HG03175 (cell line): ENCODE measurements around the gene CHAD.
A peak's percentile ranks its signal among the peaks of the same experiment; 100 is the strongest.

Experiments
- ATAC-seq: cut with Tn5 transposase; IDR thresholded peaks from one replicate; pipeline ENCODE4 v1.9.1; 2021; ENCODE audit warnings: mild to moderate bottlenecking, moderate library complexity; ENCODE audit not compliant: unreplicated experiment

Gene CHAD, protein sequence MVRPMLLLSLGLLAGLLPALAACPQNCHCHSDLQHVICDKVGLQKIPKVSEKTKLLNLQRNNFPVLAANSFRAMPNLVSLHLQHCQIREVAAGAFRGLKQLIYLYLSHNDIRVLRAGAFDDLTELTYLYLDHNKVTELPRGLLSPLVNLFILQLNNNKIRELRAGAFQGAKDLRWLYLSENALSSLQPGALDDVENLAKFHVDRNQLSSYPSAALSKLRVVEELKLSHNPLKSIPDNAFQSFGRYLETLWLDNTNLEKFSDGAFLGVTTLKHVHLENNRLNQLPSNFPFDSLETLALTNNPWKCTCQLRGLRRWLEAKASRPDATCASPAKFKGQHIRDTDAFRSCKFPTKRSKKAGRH

DNA sequence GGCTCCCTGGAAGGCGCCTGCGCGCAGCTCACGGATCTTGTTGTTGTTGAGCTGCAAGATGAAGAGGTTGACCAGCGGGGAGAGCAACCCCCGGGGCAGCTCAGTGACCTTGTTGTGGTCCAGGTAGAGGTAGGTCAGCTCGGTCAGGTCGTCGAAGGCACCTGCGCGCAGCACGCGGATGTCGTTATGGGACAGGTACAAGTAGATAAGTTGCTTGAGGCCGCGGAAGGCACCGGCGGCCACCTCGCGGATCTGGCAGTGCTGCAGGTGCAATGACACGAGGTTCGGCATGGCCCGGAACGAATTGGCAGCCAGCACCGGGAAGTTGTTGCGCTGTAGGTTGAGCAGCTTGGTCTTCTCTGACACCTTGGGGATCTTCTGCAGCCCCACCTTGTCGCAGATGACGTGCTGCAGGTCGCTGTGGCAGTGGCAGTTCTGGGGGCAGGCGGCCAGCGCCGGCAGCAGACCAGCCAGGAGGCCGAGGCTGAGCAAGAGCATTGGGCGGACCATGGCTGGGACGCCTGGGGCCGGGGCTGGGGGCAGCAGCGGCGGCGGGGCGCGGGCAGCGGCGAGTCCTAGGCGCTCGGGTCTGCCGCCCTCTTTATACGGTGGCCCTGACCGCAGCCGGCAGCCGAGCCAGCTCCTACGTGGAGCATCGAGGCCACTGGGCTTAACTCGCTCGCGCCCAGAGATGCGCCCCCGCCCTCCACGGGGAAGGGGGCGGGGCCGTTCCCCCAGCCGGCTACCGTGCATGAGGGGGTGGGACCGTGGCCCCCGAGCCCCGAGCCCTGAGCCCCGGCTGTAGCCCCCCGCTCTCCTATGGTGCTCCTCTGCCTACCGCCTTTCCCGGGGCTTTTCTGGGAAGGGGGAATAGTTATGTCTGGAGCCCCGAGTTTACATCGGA lies at the start of gene CHAD:
TSS of gene CHAD (minus strand) at position 577 of the 904 bp plus-strand sequence. CDS start at position 510, 67 bp downstream.
- no peak for ATAC-seq

DNA sequence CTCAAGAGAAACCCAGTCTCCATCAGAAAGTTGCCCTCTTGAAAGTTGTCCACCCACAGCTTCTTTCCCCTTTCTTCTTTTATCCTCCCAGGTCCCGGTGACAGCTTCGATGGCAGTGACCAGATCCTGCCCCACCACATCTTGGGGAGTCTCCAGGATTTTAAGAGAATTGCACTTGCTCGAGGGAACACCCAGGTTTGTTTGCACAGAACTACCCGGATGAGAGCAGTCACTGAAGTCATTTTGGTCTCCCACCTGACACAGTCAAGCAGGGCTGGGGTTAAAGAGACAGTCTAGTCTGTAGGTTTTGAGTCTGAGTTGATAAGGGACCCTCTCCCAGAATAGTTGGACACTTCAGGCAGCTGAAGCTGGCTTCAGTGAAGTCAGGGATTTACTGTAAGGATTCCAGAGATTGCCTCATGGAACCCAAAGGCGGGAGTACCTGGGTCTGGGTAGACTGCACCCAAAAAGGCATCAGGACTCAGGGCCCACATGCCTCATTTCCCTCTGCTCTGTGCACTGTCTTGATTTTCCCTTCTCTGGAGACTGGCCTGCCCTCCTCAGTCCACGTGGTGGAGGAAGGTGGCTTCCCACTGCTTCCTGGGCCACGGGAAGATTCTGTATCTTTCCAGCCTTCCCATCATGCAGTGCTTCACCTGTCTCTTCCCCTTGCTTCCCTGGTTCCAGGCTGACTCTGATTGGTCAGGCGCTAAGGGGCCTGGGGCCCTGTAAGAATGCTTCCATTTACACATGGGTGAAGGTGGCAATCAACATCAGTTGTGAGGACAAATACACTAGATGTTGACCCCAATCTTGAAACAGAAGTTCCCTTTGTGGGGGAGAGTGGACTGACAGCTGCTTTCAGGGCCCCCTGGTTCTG lies 49.1 kb upstream of the CHAD start:
- no peak for ATAC-seq

DNA sequence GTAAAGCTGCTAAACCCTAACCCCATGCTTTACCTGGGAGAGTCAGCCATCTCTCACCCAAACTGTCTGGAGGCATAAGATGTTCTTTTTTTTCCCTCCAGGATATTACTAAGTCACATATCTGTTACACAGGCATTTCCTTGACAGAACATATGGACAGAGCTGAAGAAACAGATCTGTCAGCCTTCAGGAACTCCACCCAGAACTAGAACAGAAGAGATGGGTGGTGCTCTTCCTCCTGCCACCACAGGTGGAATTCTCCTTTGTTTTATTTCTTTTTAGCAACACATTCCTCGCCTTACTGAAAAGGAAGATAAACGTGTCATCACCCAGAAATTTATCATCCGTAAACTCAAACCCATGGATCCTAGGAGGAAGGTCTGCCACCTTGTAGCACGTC lies 48.3 kb upstream of the CHAD start:
- no peak for ATAC-seq

DNA sequence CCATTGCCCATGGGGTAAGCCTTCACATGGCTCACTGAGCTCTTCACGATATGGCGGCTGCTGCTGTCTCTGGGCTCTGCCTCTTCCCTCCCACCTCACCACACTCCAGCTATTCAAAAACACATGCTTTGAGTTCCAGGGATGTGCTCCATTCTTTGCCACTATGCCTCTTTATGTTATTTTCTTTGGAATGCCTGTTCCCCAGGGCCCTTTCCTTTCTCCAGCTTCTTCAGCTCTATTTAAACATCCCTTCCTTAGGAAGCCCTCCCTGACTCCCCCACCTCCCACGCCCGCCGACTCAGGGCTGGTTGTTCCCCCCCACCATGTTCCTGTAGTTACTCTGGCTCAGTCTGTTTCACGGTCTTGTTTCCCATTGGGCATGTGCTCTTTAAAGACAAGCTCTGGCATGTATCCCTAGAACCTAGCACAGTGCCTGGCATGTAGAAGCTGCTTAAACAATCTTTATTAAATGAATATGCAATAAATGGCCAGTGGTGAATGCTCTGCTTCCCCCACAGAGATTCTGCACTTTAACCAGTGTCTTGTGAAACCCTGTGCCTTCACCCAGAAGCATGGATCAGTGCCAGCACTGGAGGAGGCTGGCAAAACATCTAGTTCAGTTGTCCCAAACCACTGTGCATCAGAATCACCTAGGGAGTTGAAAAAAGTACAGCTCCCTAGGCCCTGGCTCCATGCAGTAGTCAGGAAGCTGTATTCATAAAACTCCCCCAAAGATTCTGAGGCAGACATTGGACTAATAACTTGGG lies 46.4 kb upstream of the CHAD start:
- ATAC-seq = no peak

DNA sequence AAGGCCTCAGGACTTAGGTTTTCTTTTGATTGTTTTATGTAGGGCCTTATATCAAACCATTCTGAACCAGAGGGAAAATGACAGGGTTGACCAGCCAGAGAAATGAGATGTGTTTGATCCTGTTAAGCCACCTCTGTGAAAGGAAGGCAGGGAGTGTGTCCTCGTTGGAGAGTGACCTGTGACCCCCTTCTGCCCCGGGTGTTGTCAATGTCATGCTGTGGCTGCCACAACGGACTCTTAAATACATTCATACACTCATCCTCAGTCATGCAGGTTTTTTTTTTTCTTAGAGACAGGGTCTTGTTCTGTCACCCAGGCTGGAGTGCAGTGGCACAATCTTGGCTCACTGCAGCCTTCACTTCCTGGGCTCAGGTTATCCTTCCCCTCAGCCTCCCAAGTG lies 45.7 kb upstream of the CHAD start:
- ATAC-seq = no peak

DNA sequence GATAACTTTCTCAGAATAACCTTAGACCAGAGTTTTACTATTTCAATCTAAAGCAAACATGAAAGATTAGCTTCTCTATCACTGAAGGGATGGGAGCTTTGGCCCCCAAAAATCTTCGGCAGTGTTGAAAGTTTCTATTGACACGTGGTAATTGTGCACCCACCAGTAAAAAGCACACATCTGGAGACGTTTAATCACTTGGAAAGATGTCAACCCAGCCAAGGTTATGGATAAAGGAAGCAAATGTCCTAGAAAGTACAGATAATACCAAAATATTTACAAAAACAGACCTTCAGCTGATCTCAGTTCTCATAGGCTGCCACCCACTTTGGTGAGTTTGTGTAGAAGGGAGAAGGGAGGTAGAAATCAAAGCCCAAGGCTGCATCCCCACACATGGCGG lies 44.8 kb upstream of the CHAD start:
- ATAC-seq = no peak

DNA sequence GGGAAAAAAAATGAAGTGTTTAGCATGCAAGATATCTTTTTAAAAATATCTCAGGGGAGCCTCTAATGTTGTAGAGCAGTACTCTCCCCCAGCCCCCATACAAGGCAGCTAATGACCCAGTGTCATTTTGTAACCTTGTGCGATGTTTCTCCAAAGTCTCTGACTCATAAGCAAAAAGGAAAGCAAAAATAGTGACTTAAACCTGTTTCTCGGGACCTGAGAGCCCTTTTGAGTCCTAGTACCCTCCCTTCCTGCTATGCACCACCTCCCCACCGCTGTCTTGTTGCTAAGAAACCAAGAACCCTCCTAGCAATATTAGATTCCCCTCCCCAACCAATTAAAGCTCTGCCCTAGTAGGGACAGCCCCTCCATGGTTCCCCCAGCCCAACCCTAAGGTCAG lies 42.4 kb upstream of the CHAD start:
- peak; percentile 89 for ATAC-seq

DNA sequence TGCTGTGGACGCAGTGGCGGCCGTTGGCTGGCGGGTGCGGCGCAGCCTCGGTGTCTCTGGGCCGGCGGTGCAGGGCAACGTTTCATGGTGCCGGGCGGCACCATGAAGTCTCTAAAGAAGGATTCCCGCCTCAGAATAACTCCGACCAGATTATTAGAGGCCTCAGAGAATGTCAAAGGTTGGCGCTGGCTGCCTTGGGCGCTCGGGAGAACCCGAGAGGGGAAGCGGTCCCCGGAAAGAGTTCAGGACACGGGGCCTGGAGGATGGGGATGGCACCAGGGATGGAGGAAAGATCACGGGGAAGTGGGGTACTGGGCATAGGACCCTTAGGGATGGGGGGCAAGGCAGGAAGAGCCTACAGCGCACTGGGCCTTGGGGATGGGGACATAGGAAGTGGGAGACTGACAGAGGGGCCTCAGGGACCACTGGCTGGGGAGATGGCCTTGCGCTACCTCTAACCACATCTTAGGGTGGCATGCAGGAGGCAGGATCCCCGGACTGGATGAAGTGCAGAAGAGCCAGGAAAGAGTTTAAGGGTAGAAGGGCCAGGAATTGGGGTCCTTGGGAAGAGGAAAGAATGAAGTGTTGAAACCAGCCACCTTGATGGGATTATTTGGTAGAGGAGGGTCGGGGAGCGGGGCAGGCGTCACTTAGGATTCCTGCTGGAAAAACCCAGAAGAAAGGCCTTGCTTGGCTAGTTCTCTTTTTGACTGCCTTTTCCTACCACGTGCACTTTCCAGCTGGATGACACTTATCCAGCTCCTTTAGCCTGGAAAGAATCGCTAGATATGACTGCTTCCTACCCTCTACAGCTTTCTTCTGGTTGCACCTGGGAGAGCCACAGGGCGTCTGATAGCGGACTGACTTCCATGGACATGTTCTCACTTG lies 40.1 kb upstream of the CHAD start:
- no peak for ATAC-seq

DNA sequence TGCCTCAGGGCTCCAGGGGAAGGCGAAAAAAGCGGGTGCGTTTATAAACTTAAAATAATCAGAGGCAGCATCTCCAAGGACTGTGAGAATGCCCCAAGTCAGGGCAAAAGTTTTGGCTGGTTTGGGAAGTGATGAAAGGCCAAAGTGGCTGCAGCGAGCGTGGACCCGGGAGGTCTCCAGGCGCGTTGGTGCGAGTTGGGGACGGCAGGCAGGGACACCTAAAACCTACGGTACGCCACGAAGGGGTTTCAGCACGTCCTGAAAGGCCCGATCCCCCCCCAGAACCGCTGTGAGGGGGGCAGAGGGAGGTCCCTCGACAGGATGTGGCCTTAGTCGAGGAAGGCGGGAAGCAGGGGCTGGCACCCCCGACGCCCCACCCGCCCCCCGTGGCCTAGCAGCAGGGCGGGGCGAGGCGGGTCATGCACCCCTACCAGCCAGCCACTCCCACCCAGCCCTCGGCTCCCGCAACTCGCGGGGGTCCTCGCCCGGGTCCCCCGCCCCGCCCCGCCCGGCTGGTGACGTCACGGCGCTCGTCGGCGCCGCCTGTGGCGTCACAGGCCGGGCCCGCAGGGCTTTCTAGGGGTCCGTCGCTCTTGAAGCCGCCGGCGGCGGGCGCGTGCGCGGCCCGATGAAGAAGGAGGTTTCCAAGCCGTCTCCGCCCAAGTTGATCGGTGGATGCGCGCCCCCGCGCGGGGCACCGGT lies 39.3 kb upstream of the CHAD start, which contains the start of gene MYCBPAP:
TSS of gene MYCBPAP (plus strand) at position 569 of the 702 bp plus-strand sequence. CDS start 236 bp downstream, outside the sequence.
- no peak for ATAC-seq

DNA sequence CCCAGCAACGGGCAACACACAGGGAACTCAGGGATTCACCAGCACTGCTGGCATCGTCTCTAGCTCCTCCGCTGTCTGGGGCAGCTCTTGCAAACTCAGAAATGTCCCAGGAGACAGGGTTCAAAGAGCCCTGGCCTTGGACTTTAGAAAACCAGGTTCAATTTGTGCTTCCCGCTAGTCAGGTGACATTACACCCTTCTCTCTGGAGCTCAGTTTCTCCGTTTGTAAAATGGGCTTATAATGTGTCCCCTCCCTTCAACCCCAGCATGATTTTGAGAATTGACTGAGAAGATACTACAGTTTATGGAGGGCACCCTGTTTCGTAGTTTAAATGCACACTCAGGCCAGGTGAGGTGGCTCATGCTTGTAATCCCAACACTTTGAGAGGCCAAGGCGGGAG lies 37.6 kb upstream of the CHAD start:
- no peak for ATAC-seq

DNA sequence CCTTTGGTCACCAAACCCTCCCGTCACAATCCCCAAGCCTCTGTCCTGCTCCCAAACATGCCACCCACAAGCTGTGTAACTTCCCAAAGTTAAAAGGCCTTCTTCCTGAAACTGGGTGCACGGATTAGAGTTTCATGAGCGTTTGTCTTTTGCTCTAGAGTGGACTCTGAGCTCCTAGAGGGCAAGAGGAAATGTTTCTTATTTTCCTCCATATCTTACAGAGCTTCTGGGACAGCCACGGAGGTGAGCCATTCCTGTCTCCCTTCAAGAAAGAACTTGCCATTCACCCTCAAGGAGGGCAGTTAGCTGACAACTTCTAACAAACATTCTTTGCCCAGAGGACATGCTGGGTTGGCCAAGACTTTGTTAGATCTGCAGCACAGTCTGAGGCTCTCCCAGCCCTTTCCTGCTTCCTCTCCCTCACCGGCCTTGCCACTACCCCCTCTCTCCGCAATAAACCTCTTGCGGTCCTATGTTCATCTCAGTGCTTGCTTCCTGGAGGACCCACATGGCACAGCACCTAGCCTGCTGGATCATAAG lies 37.0 kb upstream of the CHAD start:
- no peak for ATAC-seq

DNA sequence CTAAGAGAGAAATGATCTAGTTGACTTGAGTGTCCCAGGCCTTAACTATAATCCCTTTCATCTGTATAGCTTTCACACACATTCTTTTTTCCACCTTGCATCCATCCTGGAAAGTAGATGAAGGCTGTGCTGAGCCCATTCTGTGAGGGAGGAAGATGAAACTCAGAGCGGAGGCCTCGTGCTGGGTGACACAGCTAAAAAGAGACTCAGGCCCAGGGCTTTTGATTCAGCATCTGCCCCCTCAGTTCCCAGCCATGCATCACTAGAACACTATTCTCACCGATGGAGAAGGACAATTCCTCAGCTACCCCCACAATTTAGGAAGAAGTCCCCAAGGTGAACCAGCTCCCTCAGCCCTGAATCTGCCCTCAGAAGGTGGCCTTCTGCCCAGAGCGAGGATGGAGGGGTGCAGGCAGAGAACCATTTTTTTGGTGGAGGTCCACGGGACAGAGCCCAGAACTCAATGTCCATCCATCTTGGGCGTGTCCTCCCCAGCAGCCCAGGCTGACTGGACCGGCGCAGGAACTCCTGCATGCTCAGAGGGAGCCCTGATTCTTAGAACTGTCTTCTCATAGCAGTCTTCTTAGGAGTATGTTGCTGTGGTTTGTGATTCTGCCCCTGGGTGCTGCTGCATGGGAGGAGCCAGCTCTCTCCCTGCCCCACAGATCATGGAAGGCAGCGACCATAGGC lies 33.8 kb upstream of the CHAD start:
- ATAC-seq = no peak

DNA sequence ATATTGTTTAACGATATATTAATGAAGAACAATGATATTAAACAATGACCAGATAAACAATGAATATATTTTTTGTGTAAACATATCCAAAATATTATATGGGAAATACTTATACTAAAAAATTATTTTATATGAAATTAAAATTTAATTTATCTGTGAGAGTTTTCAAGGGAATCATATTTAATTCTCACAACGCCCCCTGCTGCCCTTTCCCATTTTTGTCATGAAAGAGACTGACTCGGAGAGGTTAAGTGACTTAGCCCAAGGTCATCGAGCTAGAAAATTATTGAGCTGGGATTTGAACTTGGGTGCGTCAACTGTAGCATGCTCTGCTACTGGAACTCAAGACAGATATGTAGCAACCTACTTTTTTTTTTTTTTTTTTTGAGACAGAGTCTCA lies 32.4 kb upstream of the CHAD start:
- no peak for ATAC-seq

DNA sequence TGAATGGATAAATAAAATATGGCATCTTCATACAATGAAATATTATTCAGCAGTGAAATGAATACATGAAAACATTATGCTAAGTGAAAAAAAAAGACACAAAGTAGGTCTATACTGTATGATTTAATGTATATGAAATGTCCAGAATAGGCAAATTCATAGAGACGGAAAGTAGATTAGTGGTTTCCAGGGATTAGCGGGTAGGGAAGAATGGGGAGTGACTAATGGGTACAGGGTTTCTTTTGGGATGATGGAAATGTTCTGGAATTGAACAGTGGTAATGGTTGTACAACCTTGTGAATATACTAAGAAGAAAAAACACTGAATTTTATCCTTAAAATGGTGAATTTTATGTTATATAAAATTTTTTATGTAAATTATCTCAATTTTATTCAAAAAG lies 31.0 kb upstream of the CHAD start:
- ATAC-seq = no peak

DNA sequence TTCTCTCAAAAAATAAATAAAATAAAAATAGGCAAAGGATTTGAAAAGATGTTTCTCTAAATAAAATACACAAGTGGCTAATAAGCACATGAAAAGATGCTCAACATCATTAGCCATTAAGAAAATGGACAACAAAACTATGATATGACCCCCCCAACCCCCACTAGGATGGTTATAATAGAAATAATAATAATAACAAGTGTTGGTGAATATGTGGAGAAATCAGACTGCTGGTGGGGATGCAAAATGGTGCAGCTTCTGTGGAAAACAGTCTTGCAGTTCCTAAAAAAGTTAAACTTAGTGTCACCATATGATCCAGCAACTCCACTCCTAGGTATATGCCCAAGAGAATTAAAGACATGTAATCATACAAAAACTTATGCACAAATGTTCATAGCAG lies 30.6 kb upstream of the CHAD start:
- no peak for ATAC-seq

DNA sequence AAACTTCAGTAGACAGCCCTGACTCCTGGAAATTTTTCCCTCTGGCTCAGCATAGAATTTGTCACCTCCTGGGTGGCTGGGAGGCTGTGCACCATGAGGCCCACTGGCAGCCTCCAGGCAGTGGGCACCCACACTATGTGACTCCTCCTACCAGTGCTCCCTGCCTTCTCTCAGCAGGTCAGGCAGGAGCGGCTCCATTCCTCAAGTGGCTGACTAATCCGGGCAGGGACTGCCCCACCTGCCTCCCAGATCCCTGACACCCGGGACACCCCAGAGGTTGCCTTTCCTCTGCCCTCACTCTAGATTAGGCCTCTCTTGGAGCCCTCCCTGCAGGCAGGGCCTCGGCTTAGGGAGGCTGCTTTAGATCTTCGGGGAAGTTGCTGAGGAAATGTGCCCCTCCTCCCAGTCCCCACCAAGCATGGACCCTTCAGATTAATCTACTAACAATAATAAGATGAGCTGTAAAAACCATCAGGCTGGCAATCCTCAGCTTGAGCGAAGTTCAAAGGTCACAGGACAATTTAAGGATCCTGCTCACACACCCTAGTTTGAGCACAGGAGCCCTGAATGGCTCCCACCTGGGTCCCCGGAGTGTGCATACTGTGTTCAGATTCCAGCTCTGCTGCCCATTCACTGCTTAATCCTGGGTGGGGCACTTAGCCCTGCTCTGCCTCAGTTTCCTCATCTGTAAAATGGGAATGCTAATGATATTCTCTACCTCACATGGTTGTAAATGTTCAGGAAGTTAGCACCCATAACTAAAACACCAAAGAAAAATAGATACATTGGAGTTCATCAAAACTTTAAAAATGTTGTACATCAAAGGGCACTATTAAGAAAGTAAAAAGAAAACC lies 29.6 kb upstream of the CHAD start:
- no peak for ATAC-seq

DNA sequence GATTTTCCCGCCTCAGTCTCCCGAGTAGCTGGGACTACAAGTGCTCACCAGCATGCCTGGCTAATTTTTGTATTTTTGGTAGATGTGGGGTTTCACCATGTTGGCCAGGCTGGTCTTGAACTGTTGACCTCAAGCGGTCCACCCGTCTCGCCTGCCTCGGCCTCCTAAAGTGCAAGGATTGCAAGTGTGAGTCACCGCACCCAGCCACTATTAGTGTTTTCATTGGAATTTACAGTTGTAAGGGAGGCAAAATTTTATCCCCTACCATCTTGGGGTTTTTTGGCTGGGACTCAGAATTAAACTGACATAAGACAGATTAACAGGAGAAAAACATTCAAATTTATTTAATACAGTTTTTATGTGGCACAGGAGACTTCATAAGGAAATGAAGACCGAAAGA lies 27.2 kb upstream of the CHAD start:
- ATAC-seq = no peak
